Liver (tissue), 9 donors: Measurements from ENCODE around the gene CYTL1. TPM values are rescaled to one million over a fixed set of nuclear protein-coding genes. Genes with fewer than 3 reads are reported as not detected.
"Not testable (repeated sequence)": the region's sequence is repeated elsewhere in the genome, so short reads cannot be mapped to it uniquely, and the experiment has no call there.

Source experiments
- DNase-seq: peaks from one replicate; pipeline ENCODE4 v3.0.0-alpha.2; 2017; ENCODE audit warnings: low spot score
- H3K27ac ChIP-seq, 2 donors: one replicate each; pipeline ENCODE4 v1.7.0; 2013; ENCODE audit warnings: inconsistent platforms in 2 of 2, low read length in 2 of 2, control low read depth in 1 of 2, low read depth in 1 of 2, mild to moderate bottlenecking in 1 of 2
- H3K27me3 ChIP-seq, 4 donors: one replicate each; pipeline versions ENCODE4 v1.6.1 to v1.7.0; 2013; ENCODE audit warnings: low read length in 3 of 4, inconsistent platforms in 1 of 4, mild to moderate bottlenecking in 1 of 4, moderate library complexity in 1 of 4; ENCODE audit not compliant: control insufficient read depth in 4 of 4, insufficient read depth in 4 of 4
- H3K36me3 ChIP-seq, 4 donors: one replicate each; pipeline versions ENCODE4 v1.6.1 to v1.7.0; 2013; ENCODE audit warnings: low read length in 3 of 4, mild to moderate bottlenecking in 3 of 4, low read depth in 1 of 4, moderate library complexity in 1 of 4; ENCODE audit not compliant: control insufficient read depth in 4 of 4, insufficient read depth in 3 of 4
- H3K4me1 ChIP-seq, 4 donors: one replicate each; pipeline versions ENCODE4 v1.6.1 to v1.7.0; 2013; ENCODE audit warnings: low read length in 3 of 4, mild to moderate bottlenecking in 3 of 4, moderate library complexity in 1 of 4; ENCODE audit not compliant: control insufficient read depth in 4 of 4, insufficient read depth in 4 of 4
- H3K4me3 ChIP-seq, 3 donors: one replicate each; pipeline versions ENCODE4 v1.6.1 to v1.7.0; 2013; ENCODE audit warnings: low read length in 3 of 3, control low read depth in 1 of 3, low read depth in 1 of 3, mild to moderate bottlenecking in 1 of 3
- H3K9ac ChIP-seq, 2 donors: one replicate each; pipeline ENCODE4 v1.7.0; 2013; ENCODE audit warnings: low read length in 2 of 2, mild to moderate bottlenecking in 2 of 2, moderate library complexity in 2 of 2, control low read depth in 1 of 2, low read depth in 1 of 2
- H3K9me3 ChIP-seq, 4 donors: one replicate each; pipeline versions ENCODE4 v1.6.1 to v1.7.0; 2013; ENCODE audit warnings: low read length in 3 of 4; ENCODE audit not compliant: control insufficient read depth in 4 of 4
- EGR1 ChIP-seq, 2 donors: IDR thresholded peaks; 2 replicates each; pipeline ENCODE4 v1.6.1; 2016 to 2018; ENCODE audit warnings: antibody characterized with exemption in 2 of 2, low read depth in 2 of 2
- FOXA1 ChIP-seq: IDR thresholded peaks from 2 replicates; pipeline ENCODE4 v1.6.1; 2016; ENCODE audit warnings: antibody characterized with exemption
- FOXA2 ChIP-seq: IDR thresholded peaks from 2 replicates; pipeline ENCODE4 v1.6.1; 2016; ENCODE audit warnings: antibody characterized with exemption
- GABPA ChIP-seq, 2 donors: IDR thresholded peaks in 1 of 2; conservative IDR thresholded peaks in 1 of 2; 2 replicates each; pipeline ENCODE4 v1.6.1; 2016; ENCODE audit warnings: antibody characterized with exemption in 2 of 2, mild to moderate bottlenecking in 1 of 2, moderate library complexity in 1 of 2
- HNF4A ChIP-seq, 2 donors: conservative IDR thresholded peaks; 2 replicates each; pipeline ENCODE4 v1.6.1; 2016; ENCODE audit warnings: antibody characterized with exemption in 2 of 2, mild to moderate bottlenecking in 2 of 2
- JUND ChIP-seq, 2 donors: IDR thresholded peaks; 2 replicates each; pipeline ENCODE4 v1.6.1; 2016; ENCODE audit warnings: antibody characterized with exemption in 2 of 2
- NR2F2 ChIP-seq: IDR thresholded peaks from 2 replicates; pipeline ENCODE4 v1.6.1; 2016; ENCODE audit warnings: antibody characterized with exemption
- RAD21 ChIP-seq, 2 donors: IDR thresholded peaks; 2 replicates each; pipeline ENCODE4 v1.6.1; 2016; ENCODE audit warnings: antibody characterized with exemption in 2 of 2, mild to moderate bottlenecking in 2 of 2
- REST ChIP-seq: IDR thresholded peaks from 2 replicates; pipeline ENCODE4 v1.6.1; 2016; ENCODE audit warnings: antibody characterized with exemption, mild to moderate bottlenecking
- RXRA ChIP-seq, 2 donors: IDR thresholded peaks; 2 replicates each; pipeline ENCODE4 v1.6.1; 2017 to 2018; ENCODE audit warnings: antibody characterized with exemption in 2 of 2, mild to moderate bottlenecking in 1 of 2
- SP1 ChIP-seq: IDR thresholded peaks from 2 replicates; pipeline ENCODE4 v1.6.1; 2018; ENCODE audit warnings: antibody characterized with exemption, mild to moderate bottlenecking
- TAF1 ChIP-seq: conservative IDR thresholded peaks from 2 replicates; pipeline ENCODE4 v1.6.1; 2016; ENCODE audit warnings: antibody characterized with exemption, mild to moderate bottlenecking
- YY1 ChIP-seq: IDR thresholded peaks from 2 replicates; pipeline ENCODE4 v1.6.1; 2016; ENCODE audit warnings: antibody characterized with exemption, mild to moderate bottlenecking
- WGBS: extraction: QIAGEN DNeasy Blood & Tissue Kit; methylation state at CpG from one replicate; pipeline ENCODE4 v1.1.7; 2013; 5-methylcytosine and 5-hydroxymethylcytosine counted together
- polyA plus RNA-seq, 2 donors: library from polyadenylated mRNA; stranded (reverse) in 1 of 2; unstranded in 1 of 2; fragments of 200-250 nt in 1 of 2; fragments of >200 nt in 1 of 2; fragmentation: Nextera tagmentation in 1 of 2; extraction: Ambion mirVana in 1 of 2; gene quantifications; one replicate each; pipeline versions ENCODE4 v1.2.1 to v1.2.3, GENCODE V29; 2013 to 2015
- total RNA-seq, 2 donors: library from RNA; depleted of rRNA; stranded (reverse); fragments of >200 nt; gene quantifications; one replicate each; pipeline ENCODE4 v1.2.3, GENCODE V29; 2014
- TF ChIP-seq, protein P1 (sequence below): IDR thresholded peaks from 2 replicates; pipeline ENCODE4 v1.6.1; 2016; ENCODE audit warnings: antibody characterized with exemption
- TF ChIP-seq, protein P2 (sequence below): fragments of 150-350 bp; IDR thresholded peaks from 2 replicates; pipeline ENCODE4 v1.5.1; 2017; ENCODE audit warnings: improper control_type of control experiment, low read depth, low read length; ENCODE audit not compliant: missing input control
- donor health status: healthy.
- donor health status: healthy.
- donor health status: healthy.
- donor health status: healthy.
- donor health status: healthy.

CYTL1 gene
- total and polyA plus RNA-seq, 4 donors = 0.13 to 4.6 TPM; not detected in 2

DNA sequence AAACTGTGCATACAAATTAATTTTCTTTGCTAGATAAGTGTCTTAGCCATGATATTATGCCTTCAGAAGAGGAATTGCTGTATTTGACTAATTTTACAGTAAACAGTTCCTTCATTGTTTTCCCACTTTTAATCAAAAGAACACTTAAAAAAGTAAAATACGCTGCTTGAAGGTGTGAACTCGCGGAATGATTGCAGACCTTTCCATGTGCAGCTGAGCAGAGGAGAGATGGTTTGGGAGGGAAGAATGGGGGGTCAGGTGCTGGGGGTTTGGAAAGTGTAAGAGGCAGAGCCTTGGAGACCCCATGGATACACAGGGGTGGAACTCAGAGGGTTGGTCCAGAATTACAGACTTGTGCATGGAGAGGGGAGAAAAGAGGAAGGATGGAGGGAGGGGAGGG lies 15.3 kb downstream of the CYTL1 start:
- no peak for DNase-seq
- 89% methylated on average over 3 of the region's 3 CpGs for WGBS
- H3K27ac ChIP-seq = no peak overlapping the region
- no peak overlapping the region for H3K4me3 ChIP-seq
- no peaks in the 10 kb centered on the region for H3K36me3 ChIP-seq
- H3K9me3 ChIP-seq = no peaks in the 10 kb centered on the region
- H3K4me1 ChIP-seq = no peaks in the 10 kb centered on the region
- no peak for TF ChIP-seq NR2F2
- no peak for TF ChIP-seq REST
- no peak for TF ChIP-seq TAF1
- TF ChIP-seq, protein P1, sequence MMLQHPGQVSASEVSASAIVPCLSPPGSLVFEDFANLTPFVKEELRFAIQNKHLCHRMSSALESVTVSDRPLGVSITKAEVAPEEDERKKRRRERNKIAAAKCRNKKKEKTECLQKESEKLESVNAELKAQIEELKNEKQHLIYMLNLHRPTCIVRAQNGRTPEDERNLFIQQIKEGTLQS = no peak
- TF ChIP-seq EGR1 (IDR thresholded peaks at IDR 0.05; ENCODE audit: low read depth in 2 of 2) = no peak
- TF ChIP-seq, protein P2, sequence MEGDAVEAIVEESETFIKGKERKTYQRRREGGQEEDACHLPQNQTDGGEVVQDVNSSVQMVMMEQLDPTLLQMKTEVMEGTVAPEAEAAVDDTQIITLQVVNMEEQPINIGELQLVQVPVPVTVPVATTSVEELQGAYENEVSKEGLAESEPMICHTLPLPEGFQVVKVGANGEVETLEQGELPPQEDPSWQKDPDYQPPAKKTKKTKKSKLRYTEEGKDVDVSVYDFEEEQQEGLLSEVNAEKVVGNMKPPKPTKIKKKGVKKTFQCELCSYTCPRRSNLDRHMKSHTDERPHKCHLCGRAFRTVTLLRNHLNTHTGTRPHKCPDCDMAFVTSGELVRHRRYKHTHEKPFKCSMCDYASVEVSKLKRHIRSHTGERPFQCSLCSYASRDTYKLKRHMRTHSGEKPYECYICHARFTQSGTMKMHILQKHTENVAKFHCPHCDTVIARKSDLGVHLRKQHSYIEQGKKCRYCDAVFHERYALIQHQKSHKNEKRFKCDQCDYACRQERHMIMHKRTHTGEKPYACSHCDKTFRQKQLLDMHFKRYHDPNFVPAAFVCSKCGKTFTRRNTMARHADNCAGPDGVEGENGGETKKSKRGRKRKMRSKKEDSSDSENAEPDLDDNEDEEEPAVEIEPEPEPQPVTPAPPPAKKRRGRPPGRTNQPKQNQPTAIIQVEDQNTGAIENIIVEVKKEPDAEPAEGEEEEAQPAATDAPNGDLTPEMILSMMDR = no peak
- TF ChIP-seq RXRA (IDR thresholded peaks at IDR 0.05) = no peak
- TF ChIP-seq YY1 = no peak
- no peak for TF ChIP-seq GABPA (IDR thresholded peaks at IDR 0.05 in 1 of 2, conservative IDR thresholded peaks at IDR 0.05 in 1 of 2)
- no peak for TF ChIP-seq FOXA2
- TF ChIP-seq RAD21 (IDR thresholded peaks at IDR 0.05) = no peak
- no peak for TF ChIP-seq FOXA1
- peaks cover 0 to 10% (median 0%) of the 10 kb centered on the region in 4 donors for H3K27me3 ChIP-seq
- H3K9ac ChIP-seq = no peak overlapping the region

GRCh38 chr4:5003372-5003857 lies 15.8 kb downstream of the CYTL1 start:
- Histone ChIP-seq H3K9me3 (no peaks in the 10 kb centered on the region), H3K4me1 (no peaks in the 10 kb centered on the region), H3K4me3 (no peak overlapping the region), H3K27me3 (peaks cover 0 to 10% (median 0%) of the 10 kb centered on the region in 4 donors), H3K9ac (no peak overlapping the region), H3K27ac (no peak overlapping the region), H3K36me3 (no peaks in the 10 kb centered on the region)
- TF ChIP-seq HNF4A (conservative IDR thresholded peaks at IDR 0.05) = no peak
- TF ChIP-seq, protein P2 = no peak
- TF ChIP-seq YY1 = no peak
- TF ChIP-seq NR2F2 = no peak
- TF ChIP-seq EGR1 (IDR thresholded peaks at IDR 0.05; ENCODE audit: low read depth in 2 of 2) = no peak
- no peak for TF ChIP-seq SP1
- TF ChIP-seq REST = no peak
- TF ChIP-seq GABPA (IDR thresholded peaks at IDR 0.05 in 1 of 2, conservative IDR thresholded peaks at IDR 0.05 in 1 of 2) = no peak
- no peak for TF ChIP-seq RAD21 (IDR thresholded peaks at IDR 0.05)
- no peak for TF ChIP-seq RXRA (IDR thresholded peaks at IDR 0.05)
- no peak for TF ChIP-seq FOXA2
- TF ChIP-seq JUND (IDR thresholded peaks at IDR 0.05) = no peak
- no peak for TF ChIP-seq TAF1
- TF ChIP-seq, protein P1 = no peak
- DNase-seq = peak; percentile 61
- WGBS = 33% methylated on average over 9 of the region's 9 CpGs

GRCh38 chr4:5001641-5002040 lies 17.6 kb downstream of the CYTL1 start:
- 64% methylated on average over 6 of the region's 6 CpGs for WGBS
- H3K27ac ChIP-seq, H3K4me1 ChIP-seq, H3K27me3 ChIP-seq, H3K9me3 ChIP-seq, DNase-seq, H3K36me3 ChIP-seq, H3K9ac ChIP-seq, H3K4me3 ChIP-seq: not testable (repeated sequence)
